ENCODE data around the gene COL7A1. TPM values are rescaled to one million over a fixed set of nuclear protein-coding genes. Genes with fewer than 3 reads are reported as not detected.
A peak's percentile ranks its signal among the peaks of the same experiment; 100 is the strongest.

Gene COL7A1
- total RNA-seq, 4 donors from 2014 or later: 0.66 to 1.7 (median 1.1) TPM

GRCh38 chr3:48607519-48607918 lies 12.4 kb upstream of the COL7A1 start:
- H3K4me3 ChIP-seq: no peak overlapping the region
- no peaks in the 10 kb centered on the region for H3K27me3 ChIP-seq
- ATAC-seq (no peak), DNase-seq (no peak)
- intact Hi-C loops (cut with DNase I; ENCODE audit: low total_unique reads) (loop anchor here (5.0 kb wide), 1 partner anchor 140 kb away; a partner anchor contains a TSS), in situ Hi-C loops (cut with MboI; ENCODE audit: low sequenced_read_pairs in 4 of 4) (no loop called here)
- H3K4me1 ChIP-seq: peaks cover 21% of the 10 kb centered on the region in 2 donors
- no peak for TF ChIP-seq POLR2A (IDR thresholded peaks at IDR 0.05)
- TF ChIP-seq, protein P1, sequence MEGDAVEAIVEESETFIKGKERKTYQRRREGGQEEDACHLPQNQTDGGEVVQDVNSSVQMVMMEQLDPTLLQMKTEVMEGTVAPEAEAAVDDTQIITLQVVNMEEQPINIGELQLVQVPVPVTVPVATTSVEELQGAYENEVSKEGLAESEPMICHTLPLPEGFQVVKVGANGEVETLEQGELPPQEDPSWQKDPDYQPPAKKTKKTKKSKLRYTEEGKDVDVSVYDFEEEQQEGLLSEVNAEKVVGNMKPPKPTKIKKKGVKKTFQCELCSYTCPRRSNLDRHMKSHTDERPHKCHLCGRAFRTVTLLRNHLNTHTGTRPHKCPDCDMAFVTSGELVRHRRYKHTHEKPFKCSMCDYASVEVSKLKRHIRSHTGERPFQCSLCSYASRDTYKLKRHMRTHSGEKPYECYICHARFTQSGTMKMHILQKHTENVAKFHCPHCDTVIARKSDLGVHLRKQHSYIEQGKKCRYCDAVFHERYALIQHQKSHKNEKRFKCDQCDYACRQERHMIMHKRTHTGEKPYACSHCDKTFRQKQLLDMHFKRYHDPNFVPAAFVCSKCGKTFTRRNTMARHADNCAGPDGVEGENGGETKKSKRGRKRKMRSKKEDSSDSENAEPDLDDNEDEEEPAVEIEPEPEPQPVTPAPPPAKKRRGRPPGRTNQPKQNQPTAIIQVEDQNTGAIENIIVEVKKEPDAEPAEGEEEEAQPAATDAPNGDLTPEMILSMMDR (IDR thresholded peaks at IDR 0.05 in 4 of 5, conservative IDR thresholded peaks at IDR 0.05 in 1 of 5): no peak
- no peaks in the 10 kb centered on the region for H3K9me3 ChIP-seq
- peak overlapping the region in 3 of 4 donors; percentile 94 to 98 (median 96) for H3K27ac ChIP-seq
- peaks cover 0 to 58% of the 10 kb centered on the region in 2 donors for H3K36me3 ChIP-seq

DNA sequence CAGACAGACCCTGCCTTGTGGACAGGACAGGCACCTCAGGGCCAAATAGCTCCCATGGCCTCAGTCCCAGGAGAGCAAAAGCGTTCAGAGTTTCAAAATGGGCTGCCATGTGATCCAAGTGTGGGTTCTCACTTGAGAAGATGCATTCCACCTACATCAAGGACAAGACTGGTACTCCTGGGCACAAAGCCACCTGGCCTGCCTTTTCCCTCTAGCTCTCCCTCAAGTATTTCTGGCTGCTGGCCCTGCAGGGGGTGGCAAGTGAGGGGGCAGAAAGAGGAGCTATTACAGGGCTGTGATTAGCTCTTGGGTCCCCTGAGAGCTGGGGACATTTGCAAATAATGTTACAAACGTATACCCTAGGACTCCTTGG lies 6.5 kb upstream of the COL7A1 start:
- peaks cover 51 to 60% of the 10 kb centered on the region in 2 donors for H3K4me1 ChIP-seq
- H3K9me3 ChIP-seq: no peaks in the 10 kb centered on the region
- H3K4me3 ChIP-seq: no peak overlapping the region
- in situ Hi-C loops (cut with MboI; ENCODE audit: low sequenced_read_pairs in 4 of 4): no loop called here
- H3K36me3 ChIP-seq: peaks cover 0 to 67% of the 10 kb centered on the region in 2 donors
- ATAC-seq: peak; percentile 78 to 80
- TF ChIP-seq, protein P1 (IDR thresholded peaks at IDR 0.05 in 4 of 5, conservative IDR thresholded peaks at IDR 0.05 in 1 of 5): no peak
- peak in 1 of 2 donors; percentile 33 for TF ChIP-seq POLR2A (IDR thresholded peaks at IDR 0.05)
- H3K27ac ChIP-seq: peak overlapping the region; percentile 85 to 98 (median 92)
- no peaks in the 10 kb centered on the region for H3K27me3 ChIP-seq
- DNase-seq: peak; percentile 83 to 93
- intact Hi-C loops (cut with DNase I; ENCODE audit: low total_unique reads): loop anchor here (1.0 kb wide), 1 partner anchor 41 kb away; no protein-coding TSS in a partner anchor

DNA sequence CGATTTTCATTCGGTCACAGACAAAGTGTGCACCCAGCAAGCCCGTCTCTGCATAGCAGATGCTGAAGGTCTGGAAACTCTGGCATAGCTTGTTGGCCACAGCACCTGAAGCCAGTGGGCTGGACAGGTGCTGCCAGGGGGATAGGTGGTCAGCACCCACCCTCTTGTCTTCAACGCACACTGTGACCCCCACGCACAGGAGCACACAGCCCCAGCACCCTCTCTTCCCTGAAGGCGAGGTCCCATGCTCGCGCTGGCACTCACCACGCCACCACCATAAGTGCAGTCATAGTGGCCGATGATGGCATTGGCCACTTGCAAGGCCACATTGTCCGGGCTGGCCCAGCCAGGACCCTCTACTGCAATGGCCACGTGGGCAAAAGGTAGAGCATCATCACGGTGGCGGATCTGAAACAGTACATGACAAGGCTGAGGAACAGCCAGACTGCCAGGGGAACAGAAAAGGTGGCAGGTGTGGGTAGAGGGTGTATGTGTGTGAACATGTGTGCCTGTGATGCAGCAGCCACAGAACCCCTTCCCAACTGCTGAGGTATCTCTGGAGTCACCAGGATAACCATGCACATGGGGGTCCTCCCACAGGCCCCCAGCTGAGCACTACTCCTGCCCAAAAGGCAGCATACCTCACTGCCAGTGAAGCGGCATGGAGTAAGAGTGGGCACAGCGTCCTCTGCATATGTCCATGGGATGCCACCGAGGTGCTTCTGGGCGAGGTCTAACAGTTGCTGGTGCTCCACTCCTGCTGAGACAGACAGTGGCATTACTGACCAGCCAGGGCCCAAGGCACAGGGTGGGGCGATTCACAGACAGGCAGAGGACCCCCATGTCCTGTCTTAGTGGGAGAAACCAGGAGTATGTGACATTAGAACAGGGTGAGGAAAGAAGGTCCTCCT lies 5.8 kb upstream of the COL7A1 start:
- Histone ChIP-seq H3K4me1 (peaks cover 53 to 67% of the 10 kb centered on the region in 2 donors), H3K4me3 (no peak overlapping the region), H3K27me3 (no peaks in the 10 kb centered on the region), H3K36me3 (peaks cover 0 to 61% of the 10 kb centered on the region in 2 donors), H3K9me3 (no peaks in the 10 kb centered on the region), H3K27ac (peak overlapping the region; percentile 85 to 98 (median 92))
- intact Hi-C loops (cut with DNase I; ENCODE audit: low total_unique reads) (loop anchor here (1.0 kb wide), 1 partner anchor 41 kb away; no protein-coding TSS in a partner anchor), in situ Hi-C loops (cut with MboI; ENCODE audit: low sequenced_read_pairs in 4 of 4) (no loop called here)
- TF ChIP-seq, protein P1 (IDR thresholded peaks at IDR 0.05 in 4 of 5, conservative IDR thresholded peaks at IDR 0.05 in 1 of 5): no peak
- no peak for TF ChIP-seq POLR2A (IDR thresholded peaks at IDR 0.05)
- ATAC-seq (peak in 1 of 2 donors; percentile 1), DNase-seq (no peak)

DNA sequence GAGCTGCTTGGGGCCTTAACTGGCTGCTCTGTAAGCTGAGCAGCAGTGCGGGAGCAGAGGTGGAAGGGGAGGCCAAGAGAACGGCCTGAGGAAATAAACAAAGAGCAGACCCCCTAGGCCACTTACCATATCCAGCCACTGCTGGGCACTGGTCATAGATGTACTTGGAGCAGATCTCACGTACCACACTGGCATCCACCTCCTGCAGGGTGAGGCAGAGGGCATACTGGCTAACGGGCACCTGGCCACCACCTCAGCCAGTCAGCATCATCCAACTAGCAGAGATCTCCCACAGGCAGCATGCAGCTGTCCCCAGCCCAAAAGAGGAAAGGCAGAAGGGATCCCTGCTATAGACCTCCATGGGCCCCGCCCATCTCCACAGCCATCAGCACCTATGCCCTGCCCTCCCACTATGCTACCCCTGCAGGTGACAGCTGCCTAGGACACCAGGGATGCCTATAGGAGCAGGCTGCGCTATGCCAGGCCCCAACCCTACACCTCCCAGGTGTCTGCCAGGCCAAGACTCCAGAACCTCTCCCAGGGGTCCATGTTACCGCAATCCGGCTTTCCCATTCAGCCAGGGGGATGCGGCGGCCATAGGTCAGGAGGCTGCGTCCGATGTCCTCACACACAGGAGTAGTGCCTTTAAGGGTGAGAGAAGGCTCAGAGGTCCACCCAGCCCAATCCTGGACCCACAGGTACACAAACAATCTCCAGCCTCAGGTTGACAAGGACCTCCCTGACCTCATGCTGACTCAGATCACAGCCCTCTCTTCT lies 4.6 kb upstream of the COL7A1 start:
- intact Hi-C loops (cut with DNase I; ENCODE audit: low total_unique reads) (no loop called here), in situ Hi-C loops (cut with MboI; ENCODE audit: low sequenced_read_pairs in 4 of 4) (no loop called here)
- no peaks in the 10 kb centered on the region for H3K9me3 ChIP-seq
- DNase-seq: peak; percentile 41 to 79
- TF ChIP-seq POLR2A (IDR thresholded peaks at IDR 0.05): no peak
- TF ChIP-seq, protein P1 (IDR thresholded peaks at IDR 0.05 in 4 of 5, conservative IDR thresholded peaks at IDR 0.05 in 1 of 5): no peak
- peak overlapping the region in 1 of 4 donors; percentile 33 for H3K4me3 ChIP-seq
- H3K27ac ChIP-seq: peak overlapping the region; percentile 85 to 98 (median 92)
- peak in 1 of 2 donors; percentile 5 for ATAC-seq
- peaks cover 0 to 48% of the 10 kb centered on the region in 2 donors for H3K36me3 ChIP-seq
- peaks cover 66 to 70% of the 10 kb centered on the region in 2 donors for H3K4me1 ChIP-seq
- no peaks in the 10 kb centered on the region for H3K27me3 ChIP-seq

All from gastrocnemius medialis (tissue), 4 donors.